Measurements from ENCODE around the gene HEMK1. TPM values are rescaled to one million over a fixed set of nuclear protein-coding genes. Genes with fewer than 3 reads are reported as not detected.

HEMK1 gene
- total RNA-seq, 3 donors from 2014 or later (not counting 1 experiment from before 2014, with no cell fraction given): 20.5 to 29.3 (median 28.2) TPM

DNA sequence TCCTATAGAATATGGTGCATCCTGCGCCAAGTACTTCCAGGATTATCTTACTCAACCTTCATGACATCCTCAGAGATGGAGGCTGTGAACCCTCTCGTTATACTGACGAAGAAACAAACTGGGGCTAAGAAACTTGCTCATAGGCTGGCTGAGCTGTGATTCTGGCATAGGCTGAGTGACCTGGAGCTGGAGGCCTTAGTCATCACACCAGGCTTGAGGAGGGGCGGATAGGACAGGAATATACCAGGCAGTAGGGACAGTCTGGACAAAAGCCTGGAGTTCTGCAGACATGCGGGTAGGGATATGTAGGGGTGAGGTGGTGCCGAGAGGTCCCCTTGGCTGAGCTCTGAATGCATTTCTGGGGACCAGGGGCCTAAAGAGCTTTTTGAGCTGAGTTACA, 18.1 kb downstream of the HEMK1 start:
- H3K9me3 Mint-ChIP-seq: no peaks in the 10 kb centered on the region
- H3K4me1 Mint-ChIP-seq: peaks cover 40 to 56% of the 10 kb centered on the region in 2 donors
- no peak for DNase-seq
- H3K4me3 Mint-ChIP-seq: peak overlapping the region; percentile 42
- TF ChIP-seq, protein P1, sequence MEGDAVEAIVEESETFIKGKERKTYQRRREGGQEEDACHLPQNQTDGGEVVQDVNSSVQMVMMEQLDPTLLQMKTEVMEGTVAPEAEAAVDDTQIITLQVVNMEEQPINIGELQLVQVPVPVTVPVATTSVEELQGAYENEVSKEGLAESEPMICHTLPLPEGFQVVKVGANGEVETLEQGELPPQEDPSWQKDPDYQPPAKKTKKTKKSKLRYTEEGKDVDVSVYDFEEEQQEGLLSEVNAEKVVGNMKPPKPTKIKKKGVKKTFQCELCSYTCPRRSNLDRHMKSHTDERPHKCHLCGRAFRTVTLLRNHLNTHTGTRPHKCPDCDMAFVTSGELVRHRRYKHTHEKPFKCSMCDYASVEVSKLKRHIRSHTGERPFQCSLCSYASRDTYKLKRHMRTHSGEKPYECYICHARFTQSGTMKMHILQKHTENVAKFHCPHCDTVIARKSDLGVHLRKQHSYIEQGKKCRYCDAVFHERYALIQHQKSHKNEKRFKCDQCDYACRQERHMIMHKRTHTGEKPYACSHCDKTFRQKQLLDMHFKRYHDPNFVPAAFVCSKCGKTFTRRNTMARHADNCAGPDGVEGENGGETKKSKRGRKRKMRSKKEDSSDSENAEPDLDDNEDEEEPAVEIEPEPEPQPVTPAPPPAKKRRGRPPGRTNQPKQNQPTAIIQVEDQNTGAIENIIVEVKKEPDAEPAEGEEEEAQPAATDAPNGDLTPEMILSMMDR (IDR thresholded peaks at IDR 0.05): no peak
- H3K36me3 Mint-ChIP-seq: no peaks in the 10 kb centered on the region
- ATAC-seq: no peak
- Histone ChIP-seq H3K36me3 (ENCODE audit: control insufficient read depth, insufficient read depth, low read length) (peaks cover 2% of the 10 kb centered on the region), H3K4me3 (ENCODE audit: low read length) (no peak overlapping the region), H3K4me1 (ENCODE audit: control insufficient read depth, insufficient read depth, low read length) (peaks cover 49% of the 10 kb centered on the region), H3K27me3 (ENCODE audit: control insufficient read depth, insufficient read depth, low read length) (no peaks in the 10 kb centered on the region), H3K27ac (ENCODE audit: low read length) (no peak overlapping the region), H3K9me3 (ENCODE audit: control insufficient read depth, insufficient read depth, low read length) (no peaks in the 10 kb centered on the region)
- intact Hi-C loops (cut with micrococcal nuclease): no loop called here
- 98% methylated on average over 6 of the region's 6 CpGs for WGBS (ENCODE audit: insufficient coverage)
- peak overlapping the region; percentile 68 to 83 for H3K27ac Mint-ChIP-seq
- no peaks in the 10 kb centered on the region for H3K27me3 Mint-ChIP-seq (ENCODE audit: low read depth in 2 of 2)

DNA sequence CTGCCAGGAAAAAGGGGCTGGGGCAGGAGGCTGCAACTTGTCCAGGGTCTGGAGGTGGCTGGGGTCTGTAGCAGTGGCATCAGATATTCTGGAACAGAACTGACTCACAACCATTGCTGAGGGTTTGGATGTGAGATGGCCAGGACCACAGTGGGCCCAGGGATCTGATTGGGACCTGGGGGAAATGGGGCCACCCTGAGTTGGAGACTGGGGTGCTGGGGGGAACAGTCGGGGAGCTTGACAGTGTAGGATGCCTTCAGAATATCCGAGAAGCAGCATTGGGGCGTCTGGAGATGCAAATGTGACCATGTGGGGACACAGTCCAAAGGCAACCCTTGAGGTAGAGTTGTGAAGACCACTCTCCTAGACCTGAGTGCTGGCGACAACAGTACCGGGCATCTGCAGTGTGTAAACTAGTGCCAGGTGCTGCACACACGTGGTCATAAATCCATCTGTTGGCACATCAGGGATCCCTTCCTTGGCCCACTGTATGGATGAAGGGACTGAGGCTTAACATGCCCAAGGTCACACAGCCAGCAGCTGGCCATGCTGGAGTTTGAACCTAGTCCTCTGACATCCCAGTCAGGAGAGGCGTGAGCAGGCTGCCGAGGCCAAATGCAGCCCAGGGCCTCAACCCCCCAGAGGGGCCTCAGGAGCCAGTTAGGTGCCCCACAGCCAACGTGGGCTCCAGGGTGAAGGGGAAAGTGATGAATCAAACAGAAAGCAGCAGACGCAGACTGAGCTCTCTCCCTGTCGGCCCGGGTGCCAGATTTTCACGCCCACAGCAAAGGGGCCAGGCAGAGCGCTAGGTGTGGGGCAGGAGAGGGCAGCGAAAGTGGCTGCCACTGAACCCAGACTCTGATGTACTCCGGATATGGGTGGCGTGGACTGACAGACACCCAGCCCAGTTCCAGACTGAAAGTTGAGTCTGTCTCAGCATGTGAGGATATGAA, 18.8 kb downstream of the HEMK1 start:
- ATAC-seq (peak; percentile 78 to 91 (median 88)), DNase-seq (peak; percentile 53 to 76)
- 34% methylated on average over 17 of the region's 17 CpGs for WGBS (ENCODE audit: insufficient coverage)
- Histone ChIP-seq H3K36me3 (ENCODE audit: control insufficient read depth, insufficient read depth, low read length) (no peaks in the 10 kb centered on the region), H3K4me1 (ENCODE audit: control insufficient read depth, insufficient read depth, low read length) (peaks cover 56% of the 10 kb centered on the region), H3K27me3 (ENCODE audit: control insufficient read depth, insufficient read depth, low read length) (no peaks in the 10 kb centered on the region), H3K4me3 (ENCODE audit: low read length) (no peak overlapping the region), H3K9me3 (ENCODE audit: control insufficient read depth, insufficient read depth, low read length) (no peaks in the 10 kb centered on the region), H3K27ac (ENCODE audit: low read length) (peak overlapping the region; percentile 12)
- Mint-ChIP-seq H3K4me1 (peaks cover 47 to 63% of the 10 kb centered on the region in 2 donors), H3K27me3 (ENCODE audit: low read depth in 2 of 2) (no peaks in the 10 kb centered on the region), H3K4me3 (peak overlapping the region; percentile 63), H3K9me3 (no peaks in the 10 kb centered on the region), H3K36me3 (no peaks in the 10 kb centered on the region), H3K27ac (peak overlapping the region; percentile 68 to 83)
- TF ChIP-seq, protein P1 (IDR thresholded peaks at IDR 0.05): no peak
- intact Hi-C loops (cut with micrococcal nuclease): loop anchor here (2.0 kb wide), 1 partner anchor 15 kb away; no protein-coding TSS in a partner anchor

DNA sequence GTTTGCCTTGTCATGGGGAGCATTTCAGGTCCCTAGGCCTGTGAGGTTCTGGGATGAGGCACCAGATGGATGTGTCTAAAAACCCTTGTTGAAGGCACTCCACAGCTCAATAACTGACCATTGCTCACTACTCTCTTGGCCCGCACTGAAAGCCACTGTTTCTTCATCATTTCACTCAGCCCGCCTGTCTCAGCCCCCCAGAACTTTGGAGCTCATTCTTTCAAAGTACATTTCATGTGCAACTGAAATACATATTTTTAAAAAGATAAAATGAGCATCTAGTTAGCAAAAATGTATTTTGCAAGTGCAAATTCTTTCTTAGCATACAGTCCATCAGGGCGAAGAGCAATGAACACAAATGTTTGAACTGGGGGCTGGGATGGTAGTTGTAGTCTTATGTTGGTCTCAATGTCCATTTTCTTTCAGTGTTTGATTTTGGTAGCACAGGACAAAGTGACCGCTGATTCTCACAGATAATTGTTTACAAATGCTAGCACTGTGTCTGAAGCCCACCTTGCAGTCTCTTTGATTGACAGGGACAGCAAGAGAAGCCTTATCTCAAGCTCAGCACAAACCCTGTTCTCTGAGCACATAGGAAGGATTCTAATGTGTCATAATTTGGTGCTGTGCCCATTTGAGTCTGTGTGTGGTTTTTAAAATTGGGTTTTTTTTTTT, 19.6 kb downstream of the HEMK1 start:
- ATAC-seq: no peak
- H3K4me3 Mint-ChIP-seq: peak overlapping the region; percentile 63
- WGBS (ENCODE audit: insufficient coverage): 89% methylated on average over 4 of the region's 4 CpGs

More for the DNA sequence above, 19.6 kb downstream of the HEMK1 start:
- H3K27me3 ChIP-seq (ENCODE audit: control insufficient read depth, insufficient read depth, low read length): no peaks in the 10 kb centered on the region
- no peaks in the 10 kb centered on the region for H3K36me3 Mint-ChIP-seq
- H3K27me3 Mint-ChIP-seq (ENCODE audit: low read depth in 2 of 2): no peaks in the 10 kb centered on the region
- peak overlapping the region; percentile 12 for H3K27ac ChIP-seq (ENCODE audit: low read length)
- no peak overlapping the region for H3K4me3 ChIP-seq (ENCODE audit: low read length)
- TF ChIP-seq, protein P1 (IDR thresholded peaks at IDR 0.05): no peak
- DNase-seq: no peak
- intact Hi-C loops (cut with micrococcal nuclease): loop anchor here (2.0 kb wide), 1 partner anchor 16 kb away; no protein-coding TSS in a partner anchor
- no peaks in the 10 kb centered on the region for H3K9me3 ChIP-seq (ENCODE audit: control insufficient read depth, insufficient read depth, low read length)
- H3K9me3 Mint-ChIP-seq: no peaks in the 10 kb centered on the region
- no peaks in the 10 kb centered on the region for H3K36me3 ChIP-seq (ENCODE audit: control insufficient read depth, insufficient read depth, low read length)
- H3K4me1 ChIP-seq (ENCODE audit: control insufficient read depth, insufficient read depth, low read length): peaks cover 56% of the 10 kb centered on the region
- H3K27ac Mint-ChIP-seq: peak overlapping the region; percentile 68 to 83
- H3K4me1 Mint-ChIP-seq: peaks cover 48 to 59% of the 10 kb centered on the region in 2 donors

Data from natural killer cell (primary cell).